Esophagus squamous epithelium (tissue), 5 donors: Measurements from ENCODE around the gene TP63. TPM values are rescaled to one million over a fixed set of nuclear protein-coding genes. Genes with fewer than 3 reads are reported as not detected.

ENCODE experiments used
- DNase-seq: peaks from one replicate; lab custom pipeline; 2025; lab: John Stamatoyannopoulos, UW
- H3K27ac ChIP-seq, 4 donors: fragments of 200-600 bp; sonication (generic); one replicate each; pipeline ENCODE4 v1.5.1; 2016 to 2019; ENCODE audit warnings: mild to moderate bottlenecking in 1 of 4
- H3K27me3 ChIP-seq, 4 donors: fragments of 200-600 bp; sonication (generic); 1 replicate in 3 of 4; 2 replicates in 1 of 4; pipeline versions ENCODE4 v1.5.1 to v1.6.0; 2017 to 2021; ENCODE audit warnings: antibody characterized with exemption in 1 of 4
- H3K36me3 ChIP-seq, 3 donors: fragments of 200-600 bp; sonication (generic); one replicate each; pipeline ENCODE4 v1.5.1; 2016 to 2019
- H3K4me1 ChIP-seq, 3 donors: fragments of 200-600 bp; sonication (generic); one replicate each; pipeline ENCODE4 v1.5.1; 2017 to 2019
- H3K4me3 ChIP-seq, 4 donors: fragments of 200-600 bp; sonication (generic); 1 replicate in 3 of 4; 2 replicates in 1 of 4; pipeline ENCODE4 v1.5.1; 2016 to 2019; ENCODE audit warnings: mild to moderate bottlenecking in 2 of 4, moderate library complexity in 1 of 4
- H3K9me3 ChIP-seq, 3 donors: fragments of 200-600 bp; sonication (generic); one replicate each; pipeline ENCODE4 v1.5.1; 2016 to 2019
- CTCF ChIP-seq, 6 experiments: fragments of 450-650 bp in 4 of 6; fragments of 200-600 bp in 2 of 6; sonication (generic) in 2 of 6; IDR thresholded peaks; one replicate each; pipeline ENCODE4 v1.5.1; 2016 to 2019; ENCODE audit warnings: antibody characterized with exemption in 6 of 6, mild to moderate bottlenecking in 4 of 6, moderate library complexity in 4 of 6
- POLR2A ChIP-seq, 4 donors: fragments of 450-650 bp; IDR thresholded peaks; one replicate each; pipeline ENCODE4 v1.6.1; 2017; ENCODE audit warnings: antibody characterized with exemption in 4 of 4, mild to moderate bottlenecking in 4 of 4, moderate library complexity in 3 of 4
- WGBS, 2 donors: methylation state at CpG; one replicate each; pipeline ENCODE4 v1.1.5; 2018; 5-methylcytosine and 5-hydroxymethylcytosine counted together
- intact Hi-C: fragments of 100-400 bp; cut with DNase I; formaldehyde crosslinking; loops from one replicate; pipeline ENCODE4 v1.15.0; 2022
- total RNA-seq, 4 donors: library from RNA; depleted of rRNA; stranded (reverse); fragments of >200 nt; gene quantifications; one replicate each; pipeline ENCODE4 v1.1.0, GENCODE V29; 2016
- donor health status: DM: yes; HTN: yes; CAD: no.

The TP63 gene
- total RNA-seq, 4 donors from 2014 or later = 111 to 162 (median 137) TPM

- Histone ChIP-seq H3K4me1 (peaks cover 0 to 13% (median 0%) of the 10 kb centered on the region in 3 donors), H3K27me3 (no peaks in the 10 kb centered on the region), H3K4me3 (no peak overlapping the region), H3K36me3 (no peaks in the 10 kb centered on the region), H3K9me3 (no peaks in the 10 kb centered on the region), H3K27ac (no peak overlapping the region)
- WGBS, 2 donors = 29 to 38% methylated on average over 1 of the region's 1 CpG
- intact Hi-C loops = no loop called here
- DNase-seq = no peak
- no peak for TF ChIP-seq POLR2A (IDR thresholded peaks at IDR 0.05)
These were observed 57.1 kb downstream of the TP63 start for GRCh38 chr3:189688262-189688661.

GRCh38 chr3:189689625-189690024, 58.4 kb downstream of the TP63 start:
- TF ChIP-seq CTCF (IDR thresholded peaks at IDR 0.05) (no peak), POLR2A (IDR thresholded peaks at IDR 0.05) (no peak)
- intact Hi-C loops = no loop called here
- H3K36me3 ChIP-seq = no peaks in the 10 kb centered on the region

GRCh38 chr3:189690237-189690636, 59.0 kb downstream of the TP63 start:
- intact Hi-C loops = no loop called here
- H3K27me3 ChIP-seq = no peaks in the 10 kb centered on the region
- DNase-seq = no peak
- no peak overlapping the region for H3K4me3 ChIP-seq
- H3K4me1 ChIP-seq = peaks cover 0 to 13% (median 0%) of the 10 kb centered on the region in 3 donors
- no peaks in the 10 kb centered on the region for H3K36me3 ChIP-seq
- H3K9me3 ChIP-seq = no peaks in the 10 kb centered on the region
- WGBS, 2 donors = 8 to 12% methylated on average over 1 of the region's 1 CpG
- H3K27ac ChIP-seq = no peak overlapping the region
- TF ChIP-seq CTCF (IDR thresholded peaks at IDR 0.05) (no peak), POLR2A (IDR thresholded peaks at IDR 0.05) (no peak)

More at GRCh38 chr3:189689625-189690024, 58.4 kb downstream of the TP63 start:
- Histone ChIP-seq H3K27ac (no peak overlapping the region), H3K4me3 (no peak overlapping the region), H3K27me3 (no peaks in the 10 kb centered on the region), H3K4me1 (peaks cover 0 to 13% (median 0%) of the 10 kb centered on the region in 3 donors), H3K9me3 (no peaks in the 10 kb centered on the region)
- DNase-seq = no peak

GRCh38 chr3:189690672-189691071, 59.5 kb downstream of the TP63 start:
- H3K4me1 ChIP-seq = peaks cover 0 to 13% (median 0%) of the 10 kb centered on the region in 3 donors
- H3K9me3 ChIP-seq = no peaks in the 10 kb centered on the region
- intact Hi-C loops = no loop called here
- H3K36me3 ChIP-seq = no peaks in the 10 kb centered on the region
- no peaks in the 10 kb centered on the region for H3K27me3 ChIP-seq
- H3K27ac ChIP-seq = no peak overlapping the region
- TF ChIP-seq CTCF (IDR thresholded peaks at IDR 0.05) (no peak), POLR2A (IDR thresholded peaks at IDR 0.05) (no peak)
- no peak for DNase-seq
- H3K4me3 ChIP-seq = no peak overlapping the region
- 95 to 96% methylated on average over 2 of the region's 2 CpGs for WGBS, 2 donors

- no peak overlapping the region for H3K27ac ChIP-seq
- TF ChIP-seq POLR2A (IDR thresholded peaks at IDR 0.05) (no peak), CTCF (IDR thresholded peaks at IDR 0.05) (no peak)
- no peak overlapping the region for H3K4me3 ChIP-seq
- intact Hi-C loops = no loop called here
- WGBS, 2 donors = 90 to 94% methylated on average over 2 of the region's 2 CpGs
- no peaks in the 10 kb centered on the region for H3K36me3 ChIP-seq
- no peaks in the 10 kb centered on the region for H3K27me3 ChIP-seq
- H3K9me3 ChIP-seq = no peaks in the 10 kb centered on the region
- DNase-seq = no peak
- H3K4me1 ChIP-seq = no peaks in the 10 kb centered on the region
These were observed 64.2 kb downstream of the TP63 start for GRCh38 chr3:189695400-189695799.

- intact Hi-C loops = no loop called here
- Histone ChIP-seq H3K4me3 (no peak overlapping the region), H3K36me3 (no peaks in the 10 kb centered on the region), H3K27ac (no peak overlapping the region), H3K27me3 (no peaks in the 10 kb centered on the region), H3K4me1 (peaks cover 0 to 16% (median 0%) of the 10 kb centered on the region in 3 donors), H3K9me3 (no peaks in the 10 kb centered on the region)
- 55 to 67% methylated on average over 2 of the region's 2 CpGs for WGBS, 2 donors
- DNase-seq = no peak
- TF ChIP-seq CTCF (IDR thresholded peaks at IDR 0.05) (no peak), POLR2A (IDR thresholded peaks at IDR 0.05) (no peak)
These were observed 67.6 kb downstream of the TP63 start for GRCh38 chr3:189698811-189699210.
